ENCODE results near the gene TRPC1.
"Not testable (repeated sequence)": the region's sequence is repeated elsewhere in the genome, so short reads cannot be mapped to it uniquely, and the experiment has no call there.

The TRPC1 gene

DNA sequence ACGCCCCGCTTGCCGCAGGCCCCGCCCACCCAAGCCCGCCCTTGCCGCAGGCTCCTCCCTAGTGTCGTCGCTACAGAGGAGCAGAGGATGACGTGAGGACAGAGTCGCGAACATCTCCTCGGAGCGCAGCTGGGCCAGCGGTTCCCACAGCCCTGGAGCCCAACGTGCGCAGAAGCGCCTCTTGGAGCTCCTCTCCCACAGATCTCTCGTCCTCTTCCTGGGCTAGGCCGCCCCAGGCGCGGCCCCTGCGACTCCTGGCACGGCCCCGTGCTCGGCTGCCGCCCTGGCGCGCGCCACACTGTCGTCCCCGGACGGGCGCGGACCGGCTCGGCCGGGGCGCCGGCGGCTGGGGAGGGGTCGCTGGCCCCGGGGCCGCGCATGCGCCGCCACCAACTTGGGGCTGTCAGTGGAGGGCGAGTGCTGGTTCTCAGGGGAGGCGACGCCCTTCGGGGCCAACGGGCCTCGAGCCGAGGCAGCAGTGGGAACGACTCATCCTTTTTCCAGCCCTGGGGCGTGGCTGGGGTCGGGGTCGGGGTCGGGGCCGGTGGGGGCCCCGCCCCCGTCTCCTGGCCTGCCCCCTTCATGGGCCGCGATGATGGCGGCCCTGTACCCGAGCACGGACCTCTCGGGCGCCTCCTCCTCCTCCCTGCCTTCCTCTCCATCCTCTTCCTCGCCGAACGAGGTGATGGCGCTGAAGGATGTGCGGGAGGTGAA, at the start of gene TRPC1:
Gene TRPC1 (plus strand): TSS at position 67 of the 714 bp plus-strand sequence. CDS start 526 bp downstream, at position 593.
- peak; percentile 61 for DNase-seq

DNA sequence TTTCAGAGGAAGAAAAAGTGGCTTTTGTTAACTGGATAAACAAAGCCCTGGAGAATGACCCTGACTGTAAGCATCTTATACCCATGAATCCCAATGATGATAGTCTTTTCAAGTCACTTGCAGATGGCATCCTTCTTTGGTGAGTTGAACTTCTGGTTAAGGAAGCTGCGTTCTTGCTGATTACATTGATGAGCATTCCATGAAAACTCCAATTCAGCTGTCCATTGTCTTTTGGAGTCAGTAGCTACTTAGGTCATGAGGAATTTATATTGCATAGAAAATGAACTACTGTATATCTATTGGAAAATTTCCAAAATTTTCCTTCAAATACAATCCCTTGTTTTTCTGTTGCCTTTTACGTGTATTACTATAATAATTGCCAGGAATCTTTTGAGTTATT, 47.7 kb upstream of the TRPC1 start:
- DNase-seq: no peak

DNA sequence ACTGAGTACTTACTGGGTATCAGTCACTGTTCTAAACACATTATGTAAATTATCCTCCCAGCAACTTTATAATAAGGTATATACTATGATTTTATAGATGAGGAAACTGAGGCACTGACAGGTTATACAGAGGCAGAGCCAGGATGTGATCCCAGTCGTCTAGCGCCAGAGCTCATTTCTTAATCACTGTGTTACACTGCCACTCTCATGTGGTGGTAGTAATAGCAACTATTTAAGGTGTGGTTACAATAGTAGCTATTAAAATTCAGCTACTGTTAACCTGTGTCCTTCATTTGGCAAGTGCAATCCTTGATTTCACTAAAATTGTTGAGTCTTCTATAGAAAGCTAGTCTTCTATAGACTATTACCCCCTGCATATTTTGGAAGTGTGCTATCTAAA, 43.1 kb upstream of the TRPC1 start:
- no peak for DNase-seq

DNA sequence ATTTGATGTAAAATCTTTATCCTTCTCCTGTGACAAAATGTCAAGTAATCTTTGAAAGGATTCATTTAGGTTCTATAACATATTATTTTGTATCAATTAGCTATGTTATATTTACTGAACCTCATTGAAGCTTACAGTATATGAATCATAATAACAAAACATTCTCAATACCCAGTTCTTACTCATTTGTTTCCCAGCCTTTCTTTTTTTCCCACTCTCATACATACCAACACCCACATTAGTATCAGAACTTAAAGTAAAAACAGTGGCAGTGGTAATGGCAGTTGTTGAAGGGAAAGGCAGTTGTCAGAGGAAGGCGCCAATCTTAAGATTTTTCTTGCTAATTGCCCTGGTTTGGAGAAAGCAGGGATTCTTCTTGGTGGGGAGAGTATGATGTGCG, 33.2 kb upstream of the TRPC1 start:
- no peak for DNase-seq

DNA sequence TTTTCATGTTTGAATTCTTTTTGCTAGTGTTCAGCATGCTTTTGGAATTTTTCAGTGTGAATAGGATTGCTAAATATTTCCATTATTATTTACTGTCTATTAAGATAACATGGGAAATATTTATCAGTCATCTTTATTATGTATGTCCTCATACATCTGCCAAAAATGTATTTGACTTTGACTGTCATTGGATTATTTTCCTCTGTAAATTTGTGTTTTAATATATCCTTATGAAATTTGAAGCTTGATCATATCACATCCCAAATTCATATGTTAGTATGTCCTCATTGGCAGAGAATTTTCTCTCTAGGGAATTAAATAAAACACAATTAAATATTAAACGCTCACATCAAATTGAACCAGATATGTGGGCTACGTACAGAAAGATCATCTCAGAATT, 32.3 kb upstream of the TRPC1 start:
- DNase-seq: no peak

DNA sequence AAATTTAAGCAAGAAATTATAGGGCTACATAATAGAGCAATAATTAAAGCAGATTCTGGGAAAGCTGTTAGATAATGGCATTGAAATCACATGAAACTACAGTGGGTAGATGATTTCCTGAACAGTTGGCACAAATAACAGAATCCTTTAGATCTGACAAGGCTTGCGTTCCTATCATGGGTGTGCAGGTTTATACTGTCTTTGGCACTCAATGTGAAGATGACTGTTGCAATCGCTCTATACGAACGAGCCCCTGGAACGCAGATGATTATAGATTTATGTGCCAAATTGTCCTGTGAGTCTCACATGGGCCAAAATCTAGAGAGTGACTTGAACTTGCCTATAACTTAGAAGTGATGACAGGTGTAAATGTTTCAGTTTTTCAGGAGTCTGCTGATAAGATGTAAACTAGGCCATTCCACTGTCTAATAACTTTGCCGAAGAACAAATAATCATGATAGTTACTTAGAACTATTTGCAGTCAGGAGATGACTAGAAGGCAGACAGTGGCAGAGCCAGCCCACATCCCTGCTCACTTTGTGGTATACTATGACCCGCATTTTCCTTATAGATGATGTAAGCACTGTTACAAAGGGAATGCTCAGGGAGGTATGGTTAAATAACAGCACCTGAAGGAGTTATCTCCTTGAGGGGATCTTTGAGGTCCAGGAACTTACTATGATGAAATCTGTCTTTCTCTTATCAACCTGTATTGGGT, 30.5 kb upstream of the TRPC1 start:
- DNase-seq: no peak

DNA sequence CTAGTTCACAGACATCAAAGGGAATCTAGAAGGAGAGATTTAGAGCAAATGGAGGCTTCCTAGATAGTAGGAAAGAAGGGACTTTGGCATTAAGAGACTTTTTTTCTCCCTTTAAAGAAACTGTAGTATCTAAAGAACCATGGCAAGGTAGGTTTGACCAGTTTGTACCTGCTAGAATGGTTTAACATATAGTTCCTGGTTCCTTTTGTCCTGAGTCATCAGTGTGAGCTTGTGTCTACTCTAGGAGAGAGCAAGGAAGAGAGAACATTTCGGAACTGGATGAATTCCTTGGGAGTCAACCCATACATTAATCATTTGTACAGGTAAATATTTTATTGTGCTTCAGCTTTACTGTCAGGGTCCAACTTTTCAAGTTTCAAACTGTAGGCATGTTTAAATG, 29.6 kb upstream of the TRPC1 start:
- no peak for DNase-seq

DNA sequence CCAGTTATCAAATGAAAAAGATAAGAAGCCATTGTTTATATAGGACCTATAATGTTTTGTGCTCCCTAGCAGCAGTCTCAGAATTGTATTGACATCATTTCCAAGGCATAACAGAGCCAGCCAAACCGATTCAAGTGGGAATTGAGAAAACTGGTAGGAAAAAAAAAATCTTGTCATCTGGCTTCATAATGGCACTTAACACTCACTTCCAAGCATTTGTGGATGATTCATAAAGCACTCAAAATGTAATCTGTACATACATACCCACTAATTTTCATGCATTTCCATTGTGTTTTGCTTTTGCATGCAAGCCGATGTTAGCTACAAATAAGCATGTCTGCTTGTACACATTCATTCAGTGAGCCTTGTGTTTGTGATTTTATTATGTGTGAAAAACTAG, 18.6 kb upstream of the TRPC1 start:
- no peak for DNase-seq

DNA sequence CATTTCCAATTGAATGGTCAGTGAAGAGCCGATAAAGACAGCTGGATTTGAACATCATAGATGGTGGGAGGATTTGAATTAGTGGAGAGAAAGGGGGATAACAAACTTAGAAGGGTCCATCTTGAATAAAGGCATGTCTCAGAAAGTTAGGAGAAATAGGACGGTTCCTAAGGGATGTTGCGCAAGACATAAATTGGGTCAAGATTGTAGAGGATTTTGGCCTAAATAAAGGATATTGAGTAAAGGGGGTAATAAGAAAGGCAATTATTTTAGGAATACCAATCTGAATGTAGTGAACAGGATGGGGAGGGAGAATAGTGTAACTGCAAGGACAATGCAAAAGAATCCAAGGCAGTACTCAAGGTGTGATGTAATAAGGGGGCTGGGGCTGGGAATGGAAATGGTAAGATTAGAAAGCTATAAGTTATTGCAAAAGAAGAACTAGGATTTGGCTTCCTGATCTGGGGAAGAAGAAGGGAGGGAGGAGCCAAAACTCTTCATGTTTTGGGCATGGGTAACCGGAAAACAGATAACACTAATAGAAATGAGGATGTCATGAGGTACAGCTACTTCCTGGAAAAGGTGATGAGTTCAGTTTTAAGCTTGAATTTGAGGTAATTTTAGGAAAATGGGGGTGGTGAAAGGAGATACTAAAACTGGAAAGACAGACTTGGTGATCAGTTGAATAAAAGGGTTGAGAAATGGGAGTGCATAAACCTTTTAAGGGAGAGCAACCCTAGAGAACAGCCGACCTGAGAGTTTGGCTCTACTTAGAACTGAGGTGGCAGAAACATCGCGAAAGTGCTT, 17.3 kb upstream of the TRPC1 start:
- no peak for DNase-seq

DNA sequence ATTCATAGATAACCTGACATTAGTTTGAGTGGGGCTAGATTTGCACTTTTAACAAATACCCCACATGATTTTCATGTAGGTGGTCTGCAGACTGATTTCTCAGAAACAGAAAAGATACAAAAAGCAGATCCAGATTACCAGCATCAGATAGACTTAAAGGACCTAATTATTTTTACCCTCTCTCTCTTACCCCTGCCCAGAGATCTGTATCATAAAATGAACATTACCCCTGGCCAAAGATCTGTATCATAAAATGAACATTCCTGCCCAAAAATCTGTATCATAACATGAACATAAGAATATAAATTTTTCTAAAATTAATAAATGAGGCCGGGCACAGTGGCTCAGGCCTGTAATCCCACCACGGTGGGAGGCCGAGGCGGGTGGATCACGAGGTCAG, 14.6 kb upstream of the TRPC1 start:
- DNase-seq: no peak

DNA sequence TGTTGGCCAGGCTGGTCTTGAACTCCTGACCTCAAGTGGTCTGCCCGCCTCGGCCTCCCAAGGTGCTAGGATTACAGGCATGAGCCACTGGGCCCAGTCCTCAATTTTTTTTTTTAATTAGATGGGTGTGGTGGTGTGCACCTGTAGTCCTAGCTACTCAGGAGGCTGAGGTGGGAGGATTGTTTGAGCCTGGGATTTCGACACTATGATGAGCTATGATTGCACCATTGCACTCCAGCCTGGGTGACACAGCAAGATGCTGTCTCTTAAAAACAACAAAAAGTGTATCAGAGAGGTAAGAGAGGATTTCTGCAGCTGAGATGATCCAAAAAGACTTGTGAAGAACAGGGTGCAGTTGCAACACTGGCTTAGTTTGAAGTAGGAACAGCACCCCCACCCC, 9.0 kb upstream of the TRPC1 start:
- not testable (repeated sequence) for DNase-seq

DNA sequence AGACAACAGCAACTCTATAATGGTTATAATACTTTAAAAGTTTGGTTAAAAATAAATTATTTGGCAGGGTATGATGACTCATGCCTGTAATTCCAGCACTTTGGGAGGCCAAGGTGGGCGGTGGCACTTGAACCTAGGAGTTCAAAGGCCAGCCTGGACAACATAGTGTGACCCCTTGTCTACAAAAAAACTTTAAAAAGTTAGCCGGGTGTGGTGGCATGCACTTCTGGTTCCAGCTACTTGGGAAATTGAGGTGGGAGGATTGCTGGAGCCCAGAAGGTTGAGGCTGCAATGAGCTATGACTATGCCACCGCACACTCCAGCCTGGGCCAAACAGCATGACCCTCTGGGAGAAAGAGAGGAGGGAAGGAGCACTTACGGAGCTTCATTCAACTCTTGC, 7.7 kb upstream of the TRPC1 start:
- DNase-seq: no peak

DNA sequence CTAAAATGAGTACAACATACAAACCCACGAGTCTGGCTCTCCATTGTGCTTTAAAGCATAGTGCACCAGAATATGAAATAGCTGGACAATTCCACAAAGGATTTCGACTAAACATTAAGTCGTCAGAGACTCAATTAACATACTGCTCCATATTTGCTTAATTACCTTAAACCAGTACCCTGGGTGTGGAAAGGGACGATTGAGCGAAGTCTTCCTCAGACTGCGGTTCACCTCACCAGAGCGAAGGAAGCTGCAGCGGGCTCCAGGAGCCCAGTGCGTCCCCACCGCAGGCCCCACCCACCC, 218 bp upstream of the TRPC1 start:
- DNase-seq: no peak

DNA sequence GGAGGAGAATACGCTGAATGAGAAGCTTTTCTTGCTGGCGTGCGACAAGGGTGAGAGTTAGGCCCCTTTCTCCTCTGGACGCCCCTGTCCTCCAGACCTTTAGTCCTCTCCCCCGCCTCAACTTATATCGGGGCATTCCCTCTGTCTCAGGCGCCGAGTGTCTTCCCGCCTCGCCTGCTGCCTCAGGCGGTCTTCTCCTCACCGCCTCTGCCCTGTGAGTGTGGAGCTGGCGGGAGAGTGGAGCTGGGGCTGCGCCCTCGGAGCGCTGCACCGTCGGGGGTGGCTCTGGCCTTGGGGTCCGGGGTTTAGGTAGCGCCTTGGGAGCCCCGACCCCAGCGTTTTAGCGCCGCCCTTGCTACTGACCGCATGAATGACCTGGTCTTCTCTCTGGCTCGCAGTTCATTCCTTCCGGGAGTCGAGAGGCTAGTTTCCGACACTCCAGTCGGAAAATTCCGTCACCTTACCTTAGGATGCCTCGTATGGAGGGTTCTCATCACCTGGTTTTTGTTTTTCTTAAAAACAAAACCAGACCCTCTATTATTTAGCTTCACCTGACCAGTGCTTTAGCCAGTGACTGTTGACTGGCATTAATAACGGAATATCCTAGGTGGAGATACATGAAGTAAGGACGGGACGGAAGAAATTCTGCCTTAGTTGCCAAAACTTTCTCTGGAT, 985 bp downstream of the TRPC1 start:
- peak; percentile 9 for DNase-seq

DNA sequence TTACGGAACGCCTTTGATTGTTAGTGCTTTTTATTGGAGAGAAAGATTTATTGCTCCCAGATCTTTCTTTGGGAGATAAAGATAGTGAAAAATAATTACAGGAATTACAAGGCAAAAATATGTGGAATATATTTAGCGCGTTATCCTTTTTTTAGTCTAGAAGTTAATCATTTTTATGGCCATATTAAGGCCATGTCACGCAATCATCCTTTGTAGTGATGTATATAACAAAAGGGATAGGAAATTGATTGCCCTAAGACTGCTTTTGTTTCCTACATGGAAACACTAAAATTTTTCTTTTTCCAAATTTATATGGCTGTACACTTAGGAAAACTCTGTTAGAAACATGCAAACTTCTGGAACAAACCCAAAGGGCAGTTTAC, 1.5 kb downstream of the TRPC1 start:
- no peak for DNase-seq

DNA sequence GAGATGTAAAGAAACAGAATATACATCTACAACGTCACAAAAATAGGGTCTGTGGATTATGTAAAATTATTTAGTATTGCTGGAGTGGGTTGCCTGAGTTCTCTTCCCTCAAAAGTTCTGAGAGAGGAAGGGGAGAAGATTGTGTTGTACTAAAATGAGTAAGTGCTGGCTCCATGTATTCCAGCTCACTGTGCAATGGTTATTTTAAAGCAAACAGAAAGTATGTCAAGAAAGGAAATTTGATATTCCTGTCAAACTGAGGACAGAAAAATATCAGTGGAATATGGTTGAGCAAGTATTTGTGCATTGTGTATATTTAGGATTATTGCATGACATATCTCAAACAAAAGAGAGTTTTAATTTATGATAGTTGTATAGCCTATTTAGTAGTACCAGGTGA, 2.2 kb downstream of the TRPC1 start:
- DNase-seq: no peak

DNA sequence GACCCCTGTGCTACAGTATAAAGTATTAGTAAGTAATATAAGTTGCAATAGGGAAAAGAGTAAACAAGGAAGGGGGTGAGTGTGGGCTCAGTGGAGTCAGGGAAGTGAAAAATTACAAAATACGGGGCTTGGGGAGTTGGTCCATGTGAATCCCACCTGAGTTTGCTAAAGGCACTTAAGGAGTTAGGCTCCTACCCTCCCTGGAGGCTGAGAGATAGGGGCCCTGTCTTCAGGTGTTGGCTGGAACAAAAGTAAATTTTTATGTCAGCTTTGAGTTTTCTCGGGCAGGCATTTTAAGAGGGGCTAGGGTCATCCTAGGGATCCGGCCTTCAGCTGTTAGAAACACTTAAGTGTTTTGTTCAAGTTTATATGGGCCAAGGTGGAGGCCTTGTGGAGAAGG, 8.2 kb downstream of the TRPC1 start:
- DNase-seq: no peak

DNA sequence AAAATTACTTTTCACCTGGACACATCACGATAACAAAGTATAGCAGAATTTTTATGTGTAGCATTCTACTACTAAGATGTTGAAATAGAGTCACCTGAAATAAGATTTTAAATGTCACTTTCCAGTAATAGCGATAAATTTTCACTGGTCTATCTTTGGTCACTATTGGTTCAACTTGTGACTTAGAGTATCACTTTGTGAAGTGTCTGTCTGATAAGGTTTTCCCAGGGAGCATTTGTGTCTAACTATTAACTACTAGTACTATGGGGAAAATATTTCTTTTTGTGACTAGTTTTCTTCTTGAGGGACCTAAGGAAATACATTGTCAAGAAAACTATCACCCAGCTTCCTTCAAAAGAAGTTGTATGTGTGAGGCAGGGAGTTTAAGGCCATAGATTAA, 11.0 kb downstream of the TRPC1 start:
- DNase-seq: no peak

DNA sequence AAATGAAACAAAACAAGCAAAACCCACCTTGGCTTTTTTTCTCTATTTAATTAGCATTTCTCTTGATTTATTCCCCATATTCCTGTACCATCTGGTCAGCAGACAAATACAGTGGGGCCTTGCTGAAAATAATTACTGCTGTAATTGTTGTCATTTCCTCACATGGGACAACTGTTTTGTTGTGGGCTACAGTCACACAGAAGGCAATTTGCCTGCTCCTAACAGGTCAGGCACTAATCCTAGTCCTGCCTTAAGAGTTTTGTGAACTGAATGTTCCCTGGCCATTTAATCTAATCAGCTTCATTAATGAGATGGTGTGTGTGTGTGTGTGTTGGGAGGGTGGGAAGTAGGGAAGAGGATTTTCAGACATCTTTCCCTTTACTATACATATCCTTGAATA, 11.6 kb downstream of the TRPC1 start:
- no peak for DNase-seq

DNA sequence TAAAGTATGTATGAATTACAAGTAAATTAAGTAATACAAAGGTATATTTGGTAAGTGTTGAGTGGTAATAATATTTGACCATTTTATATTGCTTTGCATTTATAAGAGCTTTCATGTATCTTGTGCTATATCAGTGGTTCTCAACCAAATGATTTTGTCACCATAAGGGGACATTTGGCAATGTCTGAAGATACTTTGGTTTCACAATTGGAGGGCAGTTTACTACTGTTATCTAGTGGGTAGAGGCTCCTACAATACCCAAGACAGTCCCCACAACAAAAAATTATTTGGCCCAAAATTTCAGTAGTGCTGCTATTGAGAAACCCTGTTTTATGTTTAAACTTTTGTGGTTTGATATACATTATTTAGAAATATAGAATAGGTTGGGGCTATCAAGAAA, 14.6 kb downstream of the TRPC1 start:
- no peak for DNase-seq

DNA sequence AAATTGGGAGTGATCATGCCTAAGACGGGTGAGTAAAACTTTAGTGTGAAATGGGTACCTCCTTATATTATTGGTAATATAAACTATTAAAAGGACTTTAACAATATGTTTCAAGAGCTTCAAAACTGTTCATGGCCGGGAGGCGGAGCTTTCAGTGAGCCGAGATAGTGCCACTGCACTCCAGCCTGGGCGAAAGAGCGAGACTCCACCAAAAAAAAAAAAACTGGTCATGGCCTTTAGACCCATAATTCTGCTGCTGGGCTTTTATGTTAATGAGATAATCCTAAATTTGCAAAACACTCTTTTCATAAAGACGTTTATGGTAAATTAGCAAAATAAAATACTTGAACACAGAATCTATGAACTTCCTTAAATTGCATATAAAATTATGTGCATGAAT, 22.8 kb downstream of the TRPC1 start:
- DNase-seq: no peak

DNA sequence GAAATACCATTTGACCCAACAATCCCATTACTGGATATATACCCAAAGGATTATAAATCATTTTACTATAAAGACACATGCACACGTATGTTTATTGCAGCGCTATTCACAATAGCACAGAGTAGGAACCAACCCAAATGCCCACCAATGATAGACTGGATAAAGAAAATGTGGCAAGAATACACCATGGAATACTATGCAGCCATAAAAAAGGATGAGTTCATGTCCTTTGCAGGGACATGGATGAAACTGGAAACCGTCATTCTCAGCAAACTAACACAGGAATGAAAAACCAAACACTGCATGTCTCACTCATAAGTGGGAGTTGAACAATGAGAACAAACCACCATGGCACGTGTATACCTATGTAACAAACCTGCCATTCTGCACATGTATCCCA, 26.7 kb downstream of the TRPC1 start:
- not testable (repeated sequence) for DNase-seq

DNA sequence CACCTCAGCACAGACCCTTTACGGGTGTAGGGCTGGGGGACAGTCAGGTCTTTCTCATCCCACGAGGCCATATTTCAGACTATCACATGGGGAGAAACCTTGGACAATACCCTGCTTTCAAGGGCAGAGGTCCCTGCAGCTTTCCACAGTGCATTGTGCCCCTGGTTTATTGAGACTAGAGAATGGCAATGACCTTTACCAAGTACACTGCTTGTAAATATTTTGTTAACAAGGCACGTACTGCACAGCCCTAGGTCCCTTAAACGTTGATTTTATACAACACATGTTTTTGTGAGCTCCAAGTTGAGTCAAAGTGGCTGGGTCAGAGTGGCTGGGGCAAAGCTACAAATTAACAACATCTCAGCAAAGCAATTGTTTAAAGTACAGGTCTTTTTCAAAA, 28.8 kb downstream of the TRPC1 start:
- not testable (repeated sequence) for DNase-seq

DNA sequence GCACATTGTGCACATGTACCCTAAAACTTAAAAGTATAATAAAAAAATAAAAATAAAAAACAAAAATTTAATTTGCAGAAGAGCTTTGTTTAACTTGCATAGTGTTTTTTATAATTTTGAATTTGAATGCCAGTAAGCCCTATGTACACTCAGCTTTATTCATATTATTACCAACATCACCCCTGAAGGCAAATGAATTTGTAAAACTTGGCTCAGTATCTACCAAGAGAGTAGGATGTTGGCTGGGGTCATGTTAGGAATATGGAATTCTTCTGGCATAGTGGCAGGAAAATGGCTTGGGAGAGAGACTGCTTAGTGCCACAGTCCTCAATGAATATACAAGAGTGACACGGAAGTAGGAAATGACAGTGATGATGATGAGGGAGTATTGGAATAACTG, 30.7 kb downstream of the TRPC1 start:
- no peak for DNase-seq
